BE2C (cell line): ENCODE measurements around the gene STAG1.

Source experiments
- DNase-seq: peaks from one replicate; pipeline ENCODE4 v3.0.0-alpha.2; 2020
- H3K27me3 ChIP-seq: fragments of 250-450 bp; sonication (Bioruptor Pico); 2 replicates; pipeline ENCODE4 v1.5.1; 2020; ENCODE audit warnings: mild to moderate bottlenecking
- H3K36me3 ChIP-seq: fragments of 250-450 bp; sonication (Bioruptor Pico); 2 replicates; pipeline ENCODE4 v1.5.1; 2020; ENCODE audit warnings: mild to moderate bottlenecking
- H3K4me1 ChIP-seq: fragments of 250-450 bp; sonication (Bioruptor Pico); 2 replicates; pipeline ENCODE4 v1.5.1; 2020
- H3K4me3 ChIP-seq: 2 replicates; pipeline ENCODE4 v1.5.1; 2011; ENCODE audit warnings: low read depth, low read length
- H3K9me3 ChIP-seq: fragments of 250-450 bp; sonication (Bioruptor Pico); 2 replicates; pipeline ENCODE4 v1.5.1; 2020
- CTCF ChIP-seq: IDR thresholded peaks from 2 replicates; pipeline ENCODE4 v1.5.1; 2012; ENCODE audit warnings: mild to moderate bottlenecking, low read depth, low read length

The STAG1 gene

GRCh38 chr3:136682740-136683312 lies 69.4 kb downstream of the STAG1 start:
- no peak for TF ChIP-seq CTCF
- H3K4me1 ChIP-seq = no peaks in the 10 kb centered on the region
- no peaks in the 10 kb centered on the region for H3K36me3 ChIP-seq
- H3K9me3 ChIP-seq = no peaks in the 10 kb centered on the region
- H3K4me3 ChIP-seq = no peak overlapping the region
- no peaks in the 10 kb centered on the region for H3K27me3 ChIP-seq
- no peak for DNase-seq

GRCh38 chr3:136678981-136679380 lies 73.2 kb downstream of the STAG1 start:
- H3K36me3 ChIP-seq = no peaks in the 10 kb centered on the region
- no peak overlapping the region for H3K4me3 ChIP-seq
- H3K4me1 ChIP-seq = no peaks in the 10 kb centered on the region
- no peaks in the 10 kb centered on the region for H3K9me3 ChIP-seq
- no peaks in the 10 kb centered on the region for H3K27me3 ChIP-seq
- TF ChIP-seq CTCF = no peak
- DNase-seq = no peak

- Histone ChIP-seq H3K4me3 (no peak overlapping the region), H3K9me3 (no peaks in the 10 kb centered on the region), H3K4me1 (no peaks in the 10 kb centered on the region), H3K36me3 (no peaks in the 10 kb centered on the region), H3K27me3 (no peaks in the 10 kb centered on the region)
- DNase-seq = no peak
- TF ChIP-seq CTCF = no peak
Observed at GRCh38 chr3:136676009-136676408, 76.2 kb downstream of the STAG1 start.

GRCh38 chr3:136675150-136675858 lies 76.9 kb downstream of the STAG1 start:
- Histone ChIP-seq H3K4me1 (no peaks in the 10 kb centered on the region), H3K36me3 (no peaks in the 10 kb centered on the region), H3K9me3 (no peaks in the 10 kb centered on the region), H3K4me3 (no peak overlapping the region), H3K27me3 (no peaks in the 10 kb centered on the region)
- DNase-seq = no peak
- no peak for TF ChIP-seq CTCF

GRCh38 chr3:136672457-136672856 lies 79.7 kb downstream of the STAG1 start:
- TF ChIP-seq CTCF = no peak
- H3K9me3 ChIP-seq = no peaks in the 10 kb centered on the region; the same call in 1 of the 2 replicates
- no peaks in the 10 kb centered on the region for H3K4me1 ChIP-seq
- H3K27me3 ChIP-seq = no peaks in the 10 kb centered on the region
- H3K36me3 ChIP-seq = no peaks in the 10 kb centered on the region
- H3K4me3 ChIP-seq = no peak overlapping the region
- no peak for DNase-seq

GRCh38 chr3:136671921-136672320 lies 80.3 kb downstream of the STAG1 start:
- Histone ChIP-seq H3K27me3 (no peaks in the 10 kb centered on the region), H3K4me1 (no peaks in the 10 kb centered on the region), H3K36me3 (no peaks in the 10 kb centered on the region), H3K4me3 (no peak overlapping the region), H3K9me3 (no peaks in the 10 kb centered on the region; the same call in 1 of the 2 replicates)
- TF ChIP-seq CTCF = no peak
- no peak for DNase-seq
